GM23338 (cell line): ENCODE results near the gene STAC. TPM values are rescaled to one million over a fixed set of nuclear protein-coding genes. Genes with fewer than 3 reads are reported as not detected.
A peak's percentile ranks its signal among the peaks of the same experiment; 100 is the strongest.

Experiments
- ATAC-seq: fragments of 200-7000 bp; cut with Tn5 transposase; 3 replicates; pipeline ENCODE4 v1.9.1; 2020
- DNase-seq: peaks from one replicate; pipeline ENCODE4 v3.0.0-alpha.2; 2015; ENCODE audit warnings: low spot score
- H2AFZ ChIP-seq: fragments of 200-600 bp; sonication (generic); 2 replicates; pipeline ENCODE4 v1.8.0; 2016; ENCODE audit warnings: antibody characterized with exemption, mild to moderate bottlenecking, moderate library complexity
- H3F3A ChIP-seq: fragments of 200-600 bp; sonication (generic); replicated peaks from 2 replicates; pipeline ENCODE4 v1.8.0; 2017; ENCODE audit warnings: antibody characterized with exemption, mixed run types, low read depth
- H3K27ac ChIP-seq: fragments of 200-600 bp; sonication (generic); 2 replicates; pipeline ENCODE4 v1.6.1; 2016; ENCODE audit warnings: low read depth
- H3K27me3 ChIP-seq: fragments of 200-600 bp; sonication (generic); 2 replicates; pipeline ENCODE4 v1.8.0; 2016; ENCODE audit warnings: mild to moderate bottlenecking, mixed run types, moderate library complexity; ENCODE audit not compliant: insufficient read depth
- H3K36me3 ChIP-seq: fragments of 200-600 bp; sonication (generic); 2 replicates; pipeline ENCODE4 v1.8.0; 2016; ENCODE audit warnings: mild to moderate bottlenecking; ENCODE audit not compliant: insufficient read depth
- H3K4me1 ChIP-seq: fragments of 200-600 bp; sonication (generic); 2 replicates; pipeline ENCODE4 v1.8.0; 2016; ENCODE audit warnings: mild to moderate bottlenecking, moderate library complexity; ENCODE audit not compliant: insufficient read depth
- H3K4me2 ChIP-seq: fragments of 200-600 bp; sonication (generic); 2 replicates; pipeline ENCODE4 v1.7.1; 2017; ENCODE audit warnings: mixed run types
- H3K4me3 ChIP-seq: fragments of 200-600 bp; sonication (generic); 2 replicates; pipeline ENCODE4 v1.6.1; 2016; ENCODE audit warnings: mixed run types
- H3K79me2 ChIP-seq: fragments of 200-600 bp; sonication (generic); replicated peaks from 2 replicates; pipeline ENCODE4 v1.8.0; 2017; ENCODE audit warnings: mild to moderate bottlenecking; ENCODE audit not compliant: insufficient read depth
- H3K9me2 ChIP-seq: fragments of 200-600 bp; sonication (generic); 2 replicates; pipeline ENCODE4 v1.8.0; 2017; ENCODE audit not compliant: insufficient read depth
- H4K20me1 ChIP-seq: fragments of 200-600 bp; sonication (generic); replicated peaks from 2 replicates; pipeline ENCODE4 v1.8.0; 2017; ENCODE audit warnings: mild to moderate bottlenecking; ENCODE audit not compliant: insufficient read depth
- H3K27ac Mint-ChIP-seq: 2 replicates; pipeline ENCODE4 v1.8.0; 2020; ENCODE audit warnings: inconsistent platforms, mild to moderate bottlenecking, moderate library complexity, mixed read lengths
- H3K27me3 Mint-ChIP-seq: 3 replicates; pipeline ENCODE4 v1.8.0; 2022; ENCODE audit warnings: low read depth, mild to moderate bottlenecking, moderate library complexity, mixed read lengths, inconsistent platforms; ENCODE audit not compliant: insufficient read depth, poor library complexity
- H3K36me3 Mint-ChIP-seq: 3 replicates; pipeline ENCODE4 v1.8.0; 2021; ENCODE audit warnings: low read depth, mild to moderate bottlenecking, inconsistent platforms, moderate library complexity, mixed read lengths
- H3K4me1 Mint-ChIP-seq: 3 replicates; pipeline ENCODE4 v1.8.0; 2020; ENCODE audit warnings: mild to moderate bottlenecking, inconsistent platforms, mixed read lengths
- H3K4me3 Mint-ChIP-seq: 3 replicates; pipeline ENCODE4 v1.8.0; 2021; ENCODE audit warnings: moderate library complexity, mild to moderate bottlenecking, inconsistent platforms, mixed read lengths
- H3K9me3 Mint-ChIP-seq: 3 replicates; pipeline ENCODE4 v1.8.0; 2020; ENCODE audit warnings: moderate library complexity, mild to moderate bottlenecking, inconsistent platforms, mixed read lengths
- CREB1 ChIP-seq: fragments of 250-450 bp; sonication (Bioruptor Pico); IDR thresholded peaks from 2 replicates; pipeline ENCODE4 v1.5.0; 2020; ENCODE audit warnings: low read depth, mild to moderate bottlenecking, moderate library complexity
- CTCF ChIP-seq, 2 experiments: fragments of 200-600 bp in 1 of 2; sonication (generic) in 1 of 2; conservative IDR thresholded peaks; 2 replicates each; pipeline versions ENCODE4 v1.5.1 to v1.6.1; 2016 to 2017; ENCODE audit warnings: antibody characterized with exemption in 2 of 2, low read depth in 2 of 2, mild to moderate bottlenecking in 2 of 2, moderate library complexity in 1 of 2
- ETS1 ChIP-seq: IDR thresholded peaks from 2 replicates; pipeline ENCODE4 v1.6.1; 2016; ENCODE audit warnings: antibody characterized with exemption
- EZH2 ChIP-seq: fragments of 200-600 bp; sonication (generic); IDR thresholded peaks from one replicate; pipeline ENCODE4 v1.8.0; 2017; ENCODE audit warnings: antibody characterized with exemption, mild to moderate bottlenecking, low read depth; ENCODE audit not compliant: unreplicated experiment
- EZH2phosphoT487 ChIP-seq: fragments of 200-600 bp; sonication (generic); IDR thresholded peaks from one replicate; pipeline ENCODE4 v1.8.1; 2018; ENCODE audit warnings: antibody characterized with exemption; ENCODE audit not compliant: unreplicated experiment
- JUNB ChIP-seq: IDR thresholded peaks from one replicate; pipeline ENCODE4 v1.6.1; 2016; ENCODE audit warnings: antibody characterized with exemption; ENCODE audit not compliant: unreplicated experiment
- NANOG ChIP-seq: IDR thresholded peaks from 2 replicates; pipeline ENCODE4 v1.6.1; 2016; ENCODE audit warnings: antibody characterized with exemption, borderline replicate concordance
- ZNF114 ChIP-seq: fragments of 250-450 bp; sonication (Bioruptor Pico); IDR thresholded peaks from 2 replicates; pipeline ENCODE4 v1.5.0; 2020; ENCODE audit warnings: mild to moderate bottlenecking, moderate library complexity
- ZNF331 ChIP-seq: fragments of 250-450 bp; sonication (Bioruptor Pico); IDR thresholded peaks from 2 replicates; pipeline ENCODE4 v1.5.0; 2020; ENCODE audit warnings: low read depth, mild to moderate bottlenecking, moderate library complexity
- polyA plus RNA-seq: library from polyadenylated mRNA; unstranded; fragments of >200 nt; fragmentation: Nextera tagmentation; extraction: Ambion mirVana; gene quantifications from 2 replicates; pipeline ENCODE4 v1.2.1, GENCODE V29; 2016
- total RNA-seq: library from RNA; depleted of rRNA; stranded (reverse); fragments of >200 nt; shearing (Covaris generic); gene quantifications from 2 replicates; pipeline ENCODE4 v1.2.3, GENCODE V29; 2014
- TF ChIP-seq, protein P1 (sequence below): IDR thresholded peaks from one replicate; pipeline ENCODE4 v1.6.1; 2018; ENCODE audit warnings: antibody characterized with exemption; ENCODE audit not compliant: unreplicated experiment
- TF ChIP-seq, protein P2 (sequence below): fragments of 250-450 bp; sonication (Bioruptor Pico); IDR thresholded peaks from 2 replicates; pipeline ENCODE4 v1.5.0; 2020; ENCODE audit warnings: mild to moderate bottlenecking, moderate library complexity

STAC gene
- total and polyA plus RNA-seq, 2 experiments from 2014 or later: 5.6 to 22.9 TPM

DNA sequence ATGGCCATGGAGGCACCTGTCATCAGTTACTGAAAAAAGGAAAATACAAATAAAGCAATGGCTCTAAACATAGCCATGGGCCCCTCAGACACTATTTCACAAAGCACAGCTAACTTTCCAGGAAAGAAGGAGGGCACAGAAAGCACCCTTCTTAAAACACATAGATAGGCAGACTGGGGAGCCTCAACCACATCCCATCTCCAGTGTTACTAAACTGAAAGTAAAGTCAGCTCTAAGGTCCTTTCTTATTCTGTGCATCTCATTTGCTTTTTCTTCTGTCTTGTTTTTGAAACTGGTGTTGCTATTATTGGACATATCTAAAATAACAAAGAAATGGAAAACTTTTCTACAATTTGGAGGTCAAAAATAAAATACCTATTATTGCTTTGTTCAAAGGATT is 48.2 kb upstream of the STAC start (continued):
- TF ChIP-seq, protein P1, sequence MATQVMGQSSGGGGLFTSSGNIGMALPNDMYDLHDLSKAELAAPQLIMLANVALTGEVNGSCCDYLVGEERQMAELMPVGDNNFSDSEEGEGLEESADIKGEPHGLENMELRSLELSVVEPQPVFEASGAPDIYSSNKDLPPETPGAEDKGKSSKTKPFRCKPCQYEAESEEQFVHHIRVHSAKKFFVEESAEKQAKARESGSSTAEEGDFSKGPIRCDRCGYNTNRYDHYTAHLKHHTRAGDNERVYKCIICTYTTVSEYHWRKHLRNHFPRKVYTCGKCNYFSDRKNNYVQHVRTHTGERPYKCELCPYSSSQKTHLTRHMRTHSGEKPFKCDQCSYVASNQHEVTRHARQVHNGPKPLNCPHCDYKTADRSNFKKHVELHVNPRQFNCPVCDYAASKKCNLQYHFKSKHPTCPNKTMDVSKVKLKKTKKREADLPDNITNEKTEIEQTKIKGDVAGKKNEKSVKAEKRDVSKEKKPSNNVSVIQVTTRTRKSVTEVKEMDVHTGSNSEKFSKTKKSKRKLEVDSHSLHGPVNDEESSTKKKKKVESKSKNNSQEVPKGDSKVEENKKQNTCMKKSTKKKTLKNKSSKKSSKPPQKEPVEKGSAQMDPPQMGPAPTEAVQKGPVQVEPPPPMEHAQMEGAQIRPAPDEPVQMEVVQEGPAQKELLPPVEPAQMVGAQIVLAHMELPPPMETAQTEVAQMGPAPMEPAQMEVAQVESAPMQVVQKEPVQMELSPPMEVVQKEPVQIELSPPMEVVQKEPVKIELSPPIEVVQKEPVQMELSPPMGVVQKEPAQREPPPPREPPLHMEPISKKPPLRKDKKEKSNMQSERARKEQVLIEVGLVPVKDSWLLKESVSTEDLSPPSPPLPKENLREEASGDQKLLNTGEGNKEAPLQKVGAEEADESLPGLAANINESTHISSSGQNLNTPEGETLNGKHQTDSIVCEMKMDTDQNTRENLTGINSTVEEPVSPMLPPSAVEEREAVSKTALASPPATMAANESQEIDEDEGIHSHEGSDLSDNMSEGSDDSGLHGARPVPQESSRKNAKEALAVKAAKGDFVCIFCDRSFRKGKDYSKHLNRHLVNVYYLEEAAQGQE: no peak
- TF ChIP-seq ZNF114 (CRISPR knock-in tag): no peak
- no peak for TF ChIP-seq CTCF (conservative IDR thresholded peaks at IDR 0.05; ENCODE audit: low read depth in 2 of 2)
- no peak for TF ChIP-seq CREB1 (CRISPR knock-in tag)

- H3K36me3 Mint-ChIP-seq: no peaks in the 10 kb centered on the region
- no peak overlapping the region for H3K27ac ChIP-seq
- H3K4me1 ChIP-seq: no peaks in the 10 kb centered on the region
- no peak for DNase-seq
- no peaks in the 10 kb centered on the region for H3K36me3 ChIP-seq
- no peak overlapping the region for H3K4me2 ChIP-seq
- peaks cover 7% of the 10 kb centered on the region for H3K4me1 Mint-ChIP-seq
- H3K9me3 Mint-ChIP-seq: no peaks in the 10 kb centered on the region
- H4K20me1 ChIP-seq: no peaks in the 10 kb centered on the region
- H3K4me3 Mint-ChIP-seq: no peak overlapping the region
- ATAC-seq: no peak
- peak overlapping the region; percentile 57; the same call in 1 of the 2 replicates for H2AFZ ChIP-seq
- H3K27me3 ChIP-seq: no peaks in the 10 kb centered on the region
- H3K79me2 ChIP-seq: no peaks in the 10 kb centered on the region
- no peaks in the 10 kb centered on the region for H3F3A ChIP-seq
- H3K27me3 Mint-ChIP-seq: no peaks in the 10 kb centered on the region
- 0 out of 2 replicates have a peak, but pooled peaks cover 4% of the 10 kb centered on the region for H3K9me2 ChIP-seq
- H3K27ac Mint-ChIP-seq: no peak overlapping the region; the same call in 1 of the 2 replicates
- no peak overlapping the region for H3K4me3 ChIP-seq
- TF ChIP-seq JUNB (no peak), EZH2 (no peak), EZH2phosphoT487 (no peak), ZNF331 (no peak), NANOG (no peak), ETS1 (no peak)
- TF ChIP-seq, protein P2, sequence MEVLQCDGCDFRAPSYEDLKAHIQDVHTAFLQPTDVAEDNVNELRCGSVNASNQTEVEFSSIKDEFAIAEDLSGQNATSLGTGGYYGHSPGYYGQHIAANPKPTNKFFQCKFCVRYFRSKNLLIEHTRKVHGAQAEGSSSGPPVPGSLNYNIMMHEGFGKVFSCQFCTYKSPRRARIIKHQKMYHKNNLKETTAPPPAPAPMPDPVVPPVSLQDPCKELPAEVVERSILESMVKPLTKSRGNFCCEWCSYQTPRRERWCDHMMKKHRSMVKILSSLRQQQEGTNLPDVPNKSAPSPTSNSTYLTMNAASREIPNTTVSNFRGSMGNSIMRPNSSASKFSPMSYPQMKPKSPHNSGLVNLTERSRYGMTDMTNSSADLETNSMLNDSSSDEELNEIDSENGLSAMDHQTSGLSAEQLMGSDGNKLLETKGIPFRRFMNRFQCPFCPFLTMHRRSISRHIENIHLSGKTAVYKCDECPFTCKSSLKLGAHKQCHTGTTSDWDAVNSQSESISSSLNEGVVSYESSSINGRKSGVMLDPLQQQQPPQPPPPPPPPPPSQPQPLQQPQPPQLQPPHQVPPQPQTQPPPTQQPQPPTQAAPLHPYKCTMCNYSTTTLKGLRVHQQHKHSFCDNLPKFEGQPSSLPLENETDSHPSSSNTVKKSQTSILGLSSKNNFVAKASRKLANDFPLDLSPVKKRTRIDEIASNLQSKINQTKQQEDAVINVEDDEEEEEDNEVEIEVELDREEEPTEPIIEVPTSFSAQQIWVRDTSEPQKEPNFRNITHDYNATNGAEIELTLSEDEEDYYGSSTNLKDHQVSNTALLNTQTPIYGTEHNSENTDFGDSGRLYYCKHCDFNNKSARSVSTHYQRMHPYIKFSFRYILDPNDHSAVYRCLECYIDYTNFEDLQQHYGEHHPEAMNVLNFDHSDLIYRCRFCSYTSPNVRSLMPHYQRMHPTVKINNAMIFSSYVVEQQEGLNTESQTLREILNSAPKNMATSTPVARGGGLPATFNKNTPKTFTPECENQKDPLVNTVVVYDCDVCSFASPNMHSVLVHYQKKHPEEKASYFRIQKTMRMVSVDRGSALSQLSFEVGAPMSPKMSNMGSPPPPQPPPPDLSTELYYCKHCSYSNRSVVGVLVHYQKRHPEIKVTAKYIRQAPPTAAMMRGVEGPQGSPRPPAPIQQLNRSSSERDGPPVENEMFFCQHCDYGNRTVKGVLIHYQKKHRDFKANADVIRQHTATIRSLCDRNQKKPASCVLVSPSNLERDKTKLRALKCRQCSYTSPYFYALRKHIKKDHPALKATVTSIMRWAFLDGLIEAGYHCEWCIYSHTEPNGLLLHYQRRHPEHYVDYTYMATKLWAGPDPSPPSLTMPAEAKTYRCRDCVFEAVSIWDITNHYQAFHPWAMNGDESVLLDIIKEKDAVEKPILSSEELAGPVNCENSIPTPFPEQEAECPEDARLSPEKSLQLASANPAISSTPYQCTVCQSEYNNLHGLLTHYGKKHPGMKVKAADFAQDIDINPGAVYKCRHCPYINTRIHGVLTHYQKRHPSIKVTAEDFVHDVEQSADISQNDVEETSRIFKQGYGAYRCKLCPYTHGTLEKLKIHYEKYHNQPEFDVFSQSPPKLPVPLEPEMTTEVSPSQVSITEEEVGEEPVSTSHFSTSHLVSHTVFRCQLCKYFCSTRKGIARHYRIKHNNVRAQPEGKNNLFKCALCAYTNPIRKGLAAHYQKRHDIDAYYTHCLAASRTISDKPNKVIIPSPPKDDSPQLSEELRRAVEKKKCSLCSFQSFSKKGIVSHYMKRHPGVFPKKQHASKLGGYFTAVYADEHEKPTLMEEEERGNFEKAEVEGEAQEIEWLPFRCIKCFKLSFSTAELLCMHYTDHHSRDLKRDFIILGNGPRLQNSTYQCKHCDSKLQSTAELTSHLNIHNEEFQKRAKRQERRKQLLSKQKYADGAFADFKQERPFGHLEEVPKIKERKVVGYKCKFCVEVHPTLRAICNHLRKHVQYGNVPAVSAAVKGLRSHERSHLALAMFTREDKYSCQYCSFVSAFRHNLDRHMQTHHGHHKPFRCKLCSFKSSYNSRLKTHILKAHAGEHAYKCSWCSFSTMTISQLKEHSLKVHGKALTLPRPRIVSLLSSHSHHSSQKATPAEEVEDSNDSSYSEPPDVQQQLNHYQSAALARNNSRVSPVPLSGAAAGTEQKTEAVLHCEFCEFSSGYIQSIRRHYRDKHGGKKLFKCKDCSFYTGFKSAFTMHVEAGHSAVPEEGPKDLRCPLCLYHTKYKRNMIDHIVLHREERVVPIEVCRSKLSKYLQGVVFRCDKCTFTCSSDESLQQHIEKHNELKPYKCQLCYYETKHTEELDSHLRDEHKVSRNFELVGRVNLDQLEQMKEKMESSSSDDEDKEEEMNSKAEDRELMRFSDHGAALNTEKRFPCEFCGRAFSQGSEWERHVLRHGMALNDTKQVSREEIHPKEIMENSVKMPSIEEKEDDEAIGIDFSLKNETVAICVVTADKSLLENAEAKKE (CRISPR knock-in tag): no peak
Observed at GRCh38 chr3:36362216-36362615, 18.1 kb upstream of the STAC start.
